Suprapubic skin (tissue), 4 donors: ENCODE data around the gene EYA2.

Experiments used
- CTCF ChIP-seq, 2 donors: fragments of 200-600 bp in 1 of 2; fragments of 450-650 bp in 1 of 2; sonication (generic) in 1 of 2; IDR thresholded peaks; one replicate each; pipeline ENCODE4 v1.5.1; 2016 to 2019; ENCODE audit warnings: antibody characterized with exemption in 2 of 2, mild to moderate bottlenecking in 1 of 2, moderate library complexity in 1 of 2
- EP300 ChIP-seq: sonication (generic); formaldehyde crosslinking; IDR thresholded peaks from one replicate; pipeline ENCODE4 v1.6.1; 2017; ENCODE audit warnings: antibody characterized with exemption
- POLR2A ChIP-seq, 2 donors: fragments of 450-650 bp; IDR thresholded peaks; one replicate each; pipeline ENCODE4 v1.6.1; 2017; ENCODE audit warnings: antibody characterized with exemption in 2 of 2, mild to moderate bottlenecking in 2 of 2, moderate library complexity in 2 of 2
- POLR2AphosphoS5 ChIP-seq, 3 donors: sonication (generic); formaldehyde crosslinking; IDR thresholded peaks; one replicate each; pipeline ENCODE4 v1.6.1; 2017; ENCODE audit warnings: antibody characterized with exemption in 3 of 3

- TF ChIP-seq CTCF (IDR thresholded peaks at IDR 0.05), result no peak
- TF ChIP-seq POLR2A (IDR thresholded peaks at IDR 0.05), result no peak
- TF ChIP-seq EP300, result no peak
- no peak for TF ChIP-seq POLR2AphosphoS5 (IDR thresholded peaks at IDR 0.05)
Measured at GRCh38 chr20:47059536-47059935, 164.9 kb downstream of the EYA2 start.
